Measurements from ENCODE around the gene SLC2A4.
A peak's percentile ranks its signal among the peaks of the same experiment; 100 is the strongest.
"Not testable (repeated sequence)": the region's sequence is repeated elsewhere in the genome, so short reads cannot be mapped to it uniquely, and the experiment has no call there.

The SLC2A4 gene

GRCh38 chr17:7241783-7242716 is 39.5 kb upstream of the SLC2A4 start, which contains the start of gene GABARAP:
Gene GABARAP, minus strand, starts transcription at chr17:7242449. Its CDS starts 119 bp downstream, at chr17:7242330.
- no peak for TF ChIP-seq CTCF (IDR thresholded peaks at IDR 0.05; ENCODE audit: insufficient read depth, low read length, poor library complexity, severe bottlenecking)
- no peak for TF ChIP-seq EZH2phosphoT487 (conservative IDR thresholded peaks at IDR 0.05; ENCODE audit: low read length)
- Histone ChIP-seq H3K4me2 (ENCODE audit: low read depth, low read length, poor library complexity, severe bottlenecking) (peak within 1 kb of the TSS; percentile 92), H3K27ac (ENCODE audit: low read depth, low read length) (peak within 1 kb of the TSS; percentile 84), H3K36me3 (ENCODE audit: low read length) (no peaks in the 10 kb centered on the region; the same call in 1 of the 2 replicates), H3K27me3 (ENCODE audit: low read length) (no peaks in the 10 kb centered on the region), H3K9ac (ENCODE audit: low read length) (peak within 1 kb of the TSS; percentile 97), H3K9me3 (ENCODE audit: insufficient read depth, low read length) (no peaks in the 10 kb centered on the region), H3K79me2 (ENCODE audit: insufficient read depth, low read length) (peaks cover 37% of the 10 kb centered on the region), H3K4me3 (ENCODE audit: insufficient read depth, low read length, poor library complexity, severe bottlenecking) (peak within 1 kb of the TSS; percentile 90), H3F3A (ENCODE audit: insufficient read depth) (peaks cover 50% of the 10 kb centered on the region), H2AFZ (ENCODE audit: low read depth, low read length, severe bottlenecking) (peak within 1 kb of the TSS; percentile 76), H4K20me1 (ENCODE audit: low read depth, low read length) (peaks cover 4% of the 10 kb centered on the region; the same call in 1 of the 2 replicates), H3K9me2 (replicated peaks; ENCODE audit: insufficient read depth, low read length) (no peaks in the 10 kb centered on the region)

GRCh38 chr17:7242717-7243452 is 38.6 kb upstream of the SLC2A4 start:
- Histone ChIP-seq H4K20me1 (ENCODE audit: low read depth, low read length) (no peaks in the 10 kb centered on the region), H3K36me3 (ENCODE audit: low read length) (no peaks in the 10 kb centered on the region; the same call in 1 of the 2 replicates), H3K9me3 (ENCODE audit: insufficient read depth, low read length) (no peaks in the 10 kb centered on the region), H3F3A (ENCODE audit: insufficient read depth) (peaks cover 45% of the 10 kb centered on the region), H3K4me3 (ENCODE audit: insufficient read depth, low read length, poor library complexity, severe bottlenecking) (peak overlapping the region; percentile 90), H3K4me2 (ENCODE audit: low read depth, low read length, poor library complexity, severe bottlenecking) (peak overlapping the region; percentile 92), H3K27me3 (ENCODE audit: low read length) (no peaks in the 10 kb centered on the region), H3K9me2 (replicated peaks; ENCODE audit: insufficient read depth, low read length) (no peaks in the 10 kb centered on the region), H2AFZ (ENCODE audit: low read depth, low read length, severe bottlenecking) (peak overlapping the region; percentile 76), H3K79me2 (ENCODE audit: insufficient read depth, low read length) (peaks cover 39% of the 10 kb centered on the region), H3K27ac (ENCODE audit: low read depth, low read length) (peak overlapping the region; percentile 84), H3K9ac (ENCODE audit: low read length) (peak overlapping the region; percentile 97)
- TF ChIP-seq CTCF (IDR thresholded peaks at IDR 0.05; ENCODE audit: insufficient read depth, low read length, poor library complexity, severe bottlenecking) (no peak), EZH2phosphoT487 (conservative IDR thresholded peaks at IDR 0.05; ENCODE audit: low read length) (no peak)

- H3K9me3 ChIP-seq (ENCODE audit: insufficient read depth, low read length) = no peaks in the 10 kb centered on the region
- H3K27me3 ChIP-seq (ENCODE audit: low read length) = no peaks in the 10 kb centered on the region
- H4K20me1 ChIP-seq (ENCODE audit: low read depth, low read length) = no peaks in the 10 kb centered on the region
- H3K36me3 ChIP-seq (ENCODE audit: low read length) = no peaks in the 10 kb centered on the region; the same call in 1 of the 2 replicates
- no peak overlapping the region for H2AFZ ChIP-seq (ENCODE audit: low read depth, low read length, severe bottlenecking)
- peak overlapping the region; percentile 84; the same call in 1 of the 2 replicates for H3K27ac ChIP-seq (ENCODE audit: low read depth, low read length)
- peak overlapping the region; percentile 92 for H3K4me2 ChIP-seq (ENCODE audit: low read depth, low read length, poor library complexity, severe bottlenecking)
- H3K4me3 ChIP-seq (ENCODE audit: insufficient read depth, low read length, poor library complexity, severe bottlenecking) = peak overlapping the region; percentile 90
- H3K9ac ChIP-seq (ENCODE audit: low read length) = peak overlapping the region; percentile 97
- TF ChIP-seq CTCF (IDR thresholded peaks at IDR 0.05; ENCODE audit: insufficient read depth, low read length, poor library complexity, severe bottlenecking) = no peak
- no peak for TF ChIP-seq EZH2phosphoT487 (conservative IDR thresholded peaks at IDR 0.05; ENCODE audit: low read length)
- H3K9me2 ChIP-seq (replicated peaks; ENCODE audit: insufficient read depth, low read length) = no peaks in the 10 kb centered on the region
- H3K79me2 ChIP-seq (ENCODE audit: insufficient read depth, low read length) = peaks cover 44% of the 10 kb centered on the region
- H3F3A ChIP-seq (ENCODE audit: insufficient read depth) = peaks cover 45% of the 10 kb centered on the region
Observed at GRCh38 chr17:7243453-7243729, 38.1 kb upstream of the SLC2A4 start.

- peaks cover 45% of the 10 kb centered on the region for H3K79me2 ChIP-seq (ENCODE audit: insufficient read depth, low read length)
- H3F3A ChIP-seq (ENCODE audit: insufficient read depth) = peaks cover 45% of the 10 kb centered on the region
- not testable (repeated sequence) for H4K20me1 ChIP-seq (ENCODE audit: low read depth, low read length); H3K9ac ChIP-seq (ENCODE audit: low read length); H3K4me3 ChIP-seq (ENCODE audit: insufficient read depth, low read length, poor library complexity, severe bottlenecking); H3K27ac ChIP-seq (ENCODE audit: low read depth, low read length); H3K36me3 ChIP-seq (ENCODE audit: low read length); H3K27me3 ChIP-seq (ENCODE audit: low read length); H2AFZ ChIP-seq (ENCODE audit: low read depth, low read length, severe bottlenecking); H3K4me2 ChIP-seq (ENCODE audit: low read depth, low read length, poor library complexity, severe bottlenecking); H3K9me3 ChIP-seq (ENCODE audit: insufficient read depth, low read length); H3K9me2 ChIP-seq (replicated peaks; ENCODE audit: insufficient read depth, low read length)
Observed at GRCh38 chr17:7243838-7244237, 37.7 kb upstream of the SLC2A4 start.

Measured in SU-DHL-6 (cell line).